Right ventricle myocardium superior (tissue), 1 donor: Measurements from ENCODE around the gene TP53I11. TPM values are rescaled to one million over a fixed set of nuclear protein-coding genes. Genes with fewer than 3 reads are reported as not detected.

Experiments used
- ATAC-seq: fragments of 200-7000 bp; cut with Tn5 transposase; one replicate; pipeline ENCODE4 v1.9.1; 2020; ENCODE audit warnings: mild to moderate bottlenecking; ENCODE audit not compliant: poor library complexity
- DNase-seq: peaks from one replicate; pipeline ENCODE4 v3.0.0-alpha.2; 2020
- intact Hi-C: fragments of 100-400 bp; cut with DNase I; formaldehyde crosslinking; loops from one replicate; pipeline ENCODE4 v1.11.2; 2022
- total RNA-seq: library from RNA; stranded (reverse); fragmentation: NEBNext Ultra II Directional; extraction: Animal tissue kit (Norgen Biotek cat#: 25700); gene quantifications from one replicate; pipeline ENCODE4 v1.2.1, GENCODE V29; 2021
- donor health status: DM: no; HTN: yes; CAD: no; lungs with severe emphysema.

Gene TP53I11
- total RNA-seq, 1 donor from 2014 or later: 47.4 TPM

- no peak for DNase-seq
- intact Hi-C loops: loop anchor here (10.0 kb wide), 2 partner anchors 364 to 394 kb away; no protein-coding TSS in a partner anchor
- ATAC-seq: no peak
These were observed 19.9 kb downstream of the TP53I11 start for GRCh38 chr11:44930588-44931302.

DNA sequence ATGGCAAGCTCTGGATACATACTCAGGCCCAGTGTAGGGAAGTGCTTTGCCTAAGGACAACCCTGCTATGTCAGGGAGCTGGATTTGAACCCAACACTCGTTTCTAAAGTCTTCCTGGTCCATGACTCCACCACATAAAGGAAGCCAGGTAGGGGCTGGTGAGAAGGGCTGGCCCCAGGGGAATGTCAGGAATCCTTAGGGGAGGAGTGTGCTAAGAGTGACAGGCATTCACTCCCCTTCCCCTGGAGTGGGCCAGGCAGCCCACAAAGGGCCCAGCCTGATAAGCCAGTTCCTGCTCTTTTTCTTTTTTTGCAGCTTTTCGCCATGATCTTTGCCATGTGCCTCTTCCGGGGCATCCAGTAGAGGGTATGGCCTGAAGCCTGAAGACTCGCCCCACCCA lies 21.9 kb downstream of the TP53I11 start:
- intact Hi-C loops: no loop called here
- no peak for DNase-seq
- no peak for ATAC-seq

DNA sequence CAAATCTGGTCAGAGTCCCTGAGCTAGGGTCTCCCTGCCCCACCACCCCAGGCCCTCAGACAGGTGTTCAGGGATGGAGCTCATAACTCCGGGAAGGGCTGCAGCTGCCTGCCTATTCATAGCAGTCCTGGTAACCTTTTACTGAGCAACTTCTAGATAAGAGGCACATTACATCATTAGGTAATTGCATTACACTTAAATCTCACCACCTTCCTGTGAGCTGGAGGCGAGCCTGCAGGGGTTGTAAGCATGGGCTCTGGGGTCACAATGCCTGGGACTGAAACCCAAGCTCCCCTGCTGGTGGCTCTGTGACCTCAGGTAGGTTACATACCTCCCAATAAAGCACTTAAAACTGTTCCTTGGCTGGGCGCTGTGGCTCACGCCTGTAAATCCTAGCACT lies 22.5 kb downstream of the TP53I11 start:
- DNase-seq (no peak), ATAC-seq (no peak)
- intact Hi-C loops: no loop called here

- intact Hi-C loops: no loop called here
- DNase-seq (peak; percentile 77), ATAC-seq (peak; percentile 68)
These were observed 23.5 kb downstream of the TP53I11 start for GRCh38 chr11:44927174-44927661.

DNA sequence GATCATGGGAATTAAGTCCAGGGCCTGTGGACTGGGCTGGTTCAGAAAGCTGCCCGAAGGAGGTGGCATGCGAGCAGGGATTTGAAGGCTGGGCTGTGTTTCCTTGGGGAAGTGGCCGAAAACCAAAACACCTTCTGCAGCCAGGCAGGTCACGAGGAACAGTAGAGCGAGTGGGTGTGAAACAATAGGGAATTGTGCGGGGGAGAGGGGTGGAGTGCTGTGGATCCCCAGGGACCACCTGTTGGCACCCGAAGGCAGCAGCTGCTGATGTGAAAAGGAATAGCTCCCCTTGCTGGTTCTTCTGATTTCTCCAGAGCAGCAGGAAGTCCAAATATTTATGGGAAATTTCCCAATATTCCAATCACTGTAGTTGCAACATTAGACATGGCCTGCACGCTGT lies 24.6 kb downstream of the TP53I11 start:
- no peak for DNase-seq
- intact Hi-C loops: no loop called here
- ATAC-seq: no peak

- intact Hi-C loops: no loop called here
- ATAC-seq: no peak
These were observed 26.9 kb downstream of the TP53I11 start for GRCh38 chr11:44923806-44924205.

DNA sequence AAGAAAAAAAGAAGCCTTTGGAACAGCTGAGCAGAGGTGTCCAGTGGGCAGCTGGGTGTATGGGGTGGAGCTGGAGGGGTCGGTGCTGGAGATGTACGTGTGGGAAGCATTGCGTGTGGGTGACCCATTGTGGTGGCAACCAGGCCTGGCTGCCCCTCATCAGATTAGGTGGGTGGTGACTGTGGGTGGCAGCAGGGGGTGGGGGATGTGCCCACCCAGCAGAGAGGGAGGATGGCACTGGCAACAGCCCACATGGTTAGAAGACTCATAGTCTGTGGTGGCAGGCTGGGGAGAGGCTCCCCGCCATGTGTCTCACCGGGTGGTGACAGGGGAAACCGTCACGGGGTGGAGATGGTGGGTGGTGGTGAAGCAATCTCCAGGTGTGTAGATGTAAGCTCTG lies 27.6 kb downstream of the TP53I11 start:
- intact Hi-C loops: no loop called here
- ATAC-seq (no peak), DNase-seq (no peak)

More at GRCh38 chr11:44923806-44924205, 26.9 kb downstream of the TP53I11 start:
- no peak for DNase-seq

- ATAC-seq (no peak), DNase-seq (no peak)
- intact Hi-C loops: no loop called here
These were observed 30.2 kb downstream of the TP53I11 start for GRCh38 chr11:44920451-44920850.

- DNase-seq: no peak
- no peak for ATAC-seq
- intact Hi-C loops: no loop called here
These were observed 32.9 kb downstream of the TP53I11 start for GRCh38 chr11:44917741-44918140.

GRCh38 chr11:44916801-44917385 lies 33.8 kb downstream of the TP53I11 start:
- DNase-seq: no peak
- intact Hi-C loops: no loop called here
- peak; percentile 80 for ATAC-seq

GRCh38 chr11:44916331-44916730 lies 34.4 kb downstream of the TP53I11 start:
- ATAC-seq (no peak), DNase-seq (no peak)
- intact Hi-C loops: no loop called here

- intact Hi-C loops: no loop called here
- DNase-seq: no peak
- no peak for ATAC-seq
These were observed 35.1 kb downstream of the TP53I11 start for GRCh38 chr11:44915621-44916020.

DNA sequence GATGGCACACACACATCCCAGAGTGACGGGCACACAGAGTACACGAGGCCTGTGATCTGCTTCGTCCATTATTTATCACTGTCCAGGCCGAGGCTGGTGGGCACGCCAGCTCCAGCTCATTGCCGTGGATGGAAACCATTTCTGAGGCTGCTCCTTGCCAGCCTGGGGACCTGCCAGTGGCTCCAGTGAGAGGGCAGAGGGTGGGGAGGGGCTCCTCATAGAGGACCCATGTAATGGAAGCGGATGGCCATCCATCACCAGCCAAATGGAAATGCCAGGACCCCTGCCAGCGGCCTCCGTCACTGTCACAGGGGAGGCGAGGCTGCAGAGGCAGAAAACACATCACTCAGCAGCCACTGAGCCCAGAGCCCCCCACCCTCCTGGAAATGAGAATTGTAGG lies 35.7 kb downstream of the TP53I11 start:
- DNase-seq (no peak), ATAC-seq (no peak)
- intact Hi-C loops: no loop called here

- intact Hi-C loops: loop anchor here (5.0 kb wide), 3 partner anchors 187 to 352 kb away; partner anchors contain the start of gene TSPAN18
- ATAC-seq (no peak), DNase-seq (no peak)
These were observed 36.6 kb downstream of the TP53I11 start for GRCh38 chr11:44914105-44914504.

- DNase-seq (no peak), ATAC-seq (no peak)
- intact Hi-C loops: loop anchor here (5.0 kb wide), 3 partner anchors 186 to 351 kb away; partner anchors contain the start of gene TSPAN18
These were observed 37.2 kb downstream of the TP53I11 start for GRCh38 chr11:44913502-44913901.

DNA sequence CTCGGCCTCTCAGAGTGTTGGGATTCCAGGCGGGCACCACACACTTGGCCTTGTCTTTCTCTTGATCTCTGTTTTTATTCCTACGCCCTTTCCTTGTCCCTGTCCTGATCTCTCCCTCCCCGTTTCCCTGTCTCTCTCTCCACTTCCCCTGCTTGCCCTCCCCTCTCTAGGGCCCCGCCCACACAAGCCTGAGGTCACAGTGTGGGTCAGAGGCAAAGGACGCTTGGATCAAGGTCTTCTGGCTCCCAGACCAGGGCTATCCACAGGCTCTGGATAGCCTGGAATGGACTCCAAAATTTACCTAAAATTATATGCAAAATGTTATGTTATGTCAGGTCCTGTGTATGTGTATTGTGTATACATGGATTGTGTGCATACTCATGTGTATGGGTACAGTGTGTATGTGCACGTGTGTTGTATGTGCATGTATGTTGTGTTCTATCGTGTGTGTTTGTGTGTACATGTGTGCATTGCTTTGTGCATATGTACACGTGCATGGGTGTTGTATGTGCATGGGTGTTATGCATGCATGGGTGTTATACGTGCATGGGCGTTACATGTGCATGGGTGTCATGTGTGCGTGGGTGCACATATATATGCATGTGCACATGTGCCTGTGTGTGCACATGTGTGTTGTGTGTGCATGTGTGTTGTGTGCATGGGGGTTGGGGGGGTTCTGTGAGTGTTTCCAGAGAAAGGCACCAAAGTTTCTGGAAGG lies 38.3 kb downstream of the TP53I11 start:
- ATAC-seq (no peak), DNase-seq (no peak)
- intact Hi-C loops: loop anchor here (5.0 kb wide), 3 partner anchors 185 to 350 kb away; partner anchors contain the start of gene TSPAN18

DNA sequence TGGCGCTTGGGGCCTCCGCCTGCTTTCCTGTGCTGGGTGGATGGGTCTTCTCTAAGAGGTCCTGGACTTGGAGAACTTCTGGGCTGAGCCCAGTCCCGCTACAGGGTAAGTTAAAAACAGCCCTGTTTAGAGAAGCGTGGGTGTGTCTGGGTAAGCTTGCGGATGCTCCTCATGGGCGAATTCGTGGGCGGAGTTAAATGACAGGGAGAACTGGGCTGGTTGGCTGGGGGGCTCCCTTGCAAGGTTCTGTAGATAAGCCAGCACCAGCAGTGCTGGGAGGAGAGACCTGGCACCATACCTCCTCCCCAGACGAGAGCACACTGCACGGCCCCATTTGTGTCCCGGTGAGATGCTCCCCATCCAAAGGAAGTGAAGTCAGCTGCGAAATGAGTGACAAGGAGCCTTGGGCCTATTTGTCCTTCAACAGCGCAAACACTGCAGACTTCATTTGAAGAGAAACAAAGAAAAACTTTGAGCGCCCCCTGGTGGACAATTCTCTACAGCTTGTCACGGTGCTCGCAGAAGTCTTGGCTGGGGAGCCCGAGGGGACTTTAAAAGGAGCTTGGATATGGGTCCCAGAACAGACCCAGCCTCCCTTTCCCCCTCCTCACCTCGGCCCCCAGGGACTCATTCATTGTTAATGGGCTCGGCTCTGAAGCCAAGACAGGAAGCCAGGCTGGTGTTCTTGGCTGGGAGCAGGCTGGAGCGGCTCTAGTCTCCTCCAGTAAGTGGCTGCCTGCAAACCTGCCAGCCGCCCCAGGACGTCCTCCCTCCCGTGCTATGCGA lies 39.5 kb downstream of the TP53I11 start:
- intact Hi-C loops: loop anchor here (5.0 kb wide), 3 partner anchors 184 to 349 kb away; partner anchors contain the start of gene TSPAN18
- peak; percentile 75 for DNase-seq
- peak; percentile 88 for ATAC-seq

DNA sequence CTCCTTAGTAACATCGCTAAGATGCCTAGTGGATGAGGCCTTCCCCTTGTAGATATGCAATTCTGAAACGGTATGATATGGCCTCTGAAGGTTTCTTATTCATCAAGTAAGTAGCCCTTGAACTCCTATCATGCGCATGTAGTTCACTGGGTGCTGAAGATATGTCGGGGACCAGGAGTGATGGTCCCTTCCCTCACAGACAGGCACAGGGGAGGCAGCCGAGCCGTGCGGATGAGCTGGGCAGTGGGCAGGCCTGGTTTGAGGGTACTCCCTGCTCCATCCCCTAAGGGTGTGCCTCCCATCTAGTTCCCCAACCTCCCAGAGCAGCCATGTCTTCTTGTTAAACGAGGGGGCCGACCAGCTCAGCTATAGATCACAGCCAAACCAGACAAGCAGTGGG lies 40.1 kb downstream of the TP53I11 start:
- DNase-seq: no peak
- ATAC-seq: no peak
- intact Hi-C loops: loop anchor here (5.0 kb wide), 3 partner anchors 183 to 348 kb away; partner anchors contain the start of gene TSPAN18

DNA sequence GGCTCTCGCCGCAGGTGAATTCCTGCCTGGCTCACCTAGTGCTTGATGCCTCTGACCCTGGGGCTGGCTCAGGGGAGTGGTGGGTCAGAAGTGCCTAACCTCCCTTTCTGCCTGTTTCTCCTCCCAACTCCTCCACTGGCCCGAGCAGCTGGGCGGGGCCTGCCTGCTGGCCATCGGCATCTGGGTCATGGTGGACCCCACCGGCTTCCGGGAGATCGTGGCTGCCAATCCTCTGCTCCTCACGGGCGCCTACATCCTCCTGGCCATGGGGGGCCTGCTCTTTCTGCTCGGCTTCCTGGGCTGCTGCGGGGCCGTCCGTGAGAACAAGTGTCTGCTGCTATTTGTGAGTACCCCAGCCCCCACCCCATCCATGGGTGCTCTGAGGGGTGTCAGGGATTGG lies 41.1 kb downstream of the TP53I11 start:
- DNase-seq (no peak), ATAC-seq (no peak)
- intact Hi-C loops: no loop called here
